SH-SY5Y (cell line): ENCODE results near the gene MTCL1.

Experiments
- GATA2 ChIP-seq: IDR thresholded peaks from 2 replicates; pipeline ENCODE4 v1.6.1; 2011; ENCODE audit warnings: mild to moderate bottlenecking, low read depth, low read length
- GATA3 ChIP-seq: IDR thresholded peaks from 2 replicates; pipeline ENCODE4 v1.6.1; 2011; ENCODE audit warnings: low read depth, mild to moderate bottlenecking, low read length, moderate library complexity

DNA sequence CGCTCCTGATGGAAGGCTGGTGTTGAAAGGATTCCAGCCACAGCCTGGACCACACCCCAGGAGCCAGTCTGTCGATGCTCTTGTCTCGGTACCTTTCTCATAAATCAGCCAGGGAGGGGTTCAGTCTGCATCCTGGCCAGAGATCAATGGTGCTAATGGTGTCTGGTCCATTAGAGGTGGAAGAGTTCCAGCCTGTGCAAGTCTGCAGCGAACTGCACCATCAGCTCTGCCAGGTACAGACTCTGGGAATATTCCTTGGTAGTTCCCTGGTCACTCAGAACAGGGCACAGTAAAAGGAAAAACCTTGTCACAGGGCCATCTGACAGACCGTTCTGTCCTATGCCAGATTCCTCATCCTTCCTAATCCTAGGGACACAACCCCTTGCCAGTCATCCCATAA is 164.3 kb downstream of the MTCL1 start:
- TF ChIP-seq GATA2 (no peak), GATA3 (no peak)
